ENCODE results near the gene POU2AF1. TPM values are rescaled to one million over a fixed set of nuclear protein-coding genes. Genes with fewer than 3 reads are reported as not detected.

The POU2AF1 gene
- total and polyA plus RNA-seq, 2 of the 13 experiments (the other 11 are each of a cell fraction or from before 2014, with no cell fraction given): 1.9 to 3.6 TPM

DNA sequence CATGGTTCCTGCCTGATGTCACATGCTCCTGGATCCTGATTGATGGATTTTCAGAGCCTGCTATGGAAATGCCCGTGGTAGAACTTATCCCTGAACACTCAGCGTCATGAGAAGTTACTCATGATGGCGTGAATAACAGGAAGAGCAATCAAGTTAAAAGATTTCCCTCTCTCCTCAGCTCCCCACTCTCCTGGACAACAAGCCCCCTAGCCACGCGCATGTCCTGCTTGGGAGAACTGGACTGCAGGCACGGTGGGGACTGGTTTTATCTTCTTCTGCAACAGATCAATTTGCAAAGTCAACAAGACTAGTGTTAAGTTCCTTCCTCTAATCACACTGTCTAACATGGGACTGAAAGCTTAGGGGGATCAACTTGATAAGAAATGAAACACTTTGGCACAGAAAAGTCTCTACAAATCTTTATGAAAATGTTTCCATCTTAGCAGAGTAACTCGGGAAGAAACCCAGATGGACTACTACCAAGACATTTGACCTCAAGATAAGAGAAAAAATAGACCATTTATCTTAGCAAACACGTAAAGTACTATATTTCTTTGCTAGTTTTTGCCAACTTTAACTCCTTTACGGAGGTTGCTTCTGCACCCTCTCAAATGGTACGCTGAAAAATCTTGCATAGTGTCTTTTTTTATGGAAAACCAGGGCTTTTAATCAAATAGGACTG lies 27.6 kb downstream of the POU2AF1 start (continued):
- TF ChIP-seq HOXD1 (CRISPR knock-in tag; IDR thresholded peaks at IDR 0.05) (no peak), ZNF766 (CRISPR knock-in tag; IDR thresholded peaks at IDR 0.05; ENCODE audit: borderline replicate concordance) (no peak), ZNF652 (CRISPR knock-in tag; IDR thresholded peaks at IDR 0.05; ENCODE audit: borderline replicate concordance, low read depth) (no peak), XBP1 (CRISPR knock-in tag; IDR thresholded peaks at IDR 0.05) (no peak), ZMYM4 (CRISPR knock-in tag; IDR thresholded peaks at IDR 0.05) (peak; percentile 57), BCL6 (CRISPR knock-in tag; IDR thresholded peaks at IDR 0.05) (no peak), IRX3 (CRISPR knock-in tag; IDR thresholded peaks at IDR 0.05; ENCODE audit: borderline replicate concordance, low read depth) (no peak), ZSCAN9 (CRISPR knock-in tag; IDR thresholded peaks at IDR 0.05; ENCODE audit: borderline replicate concordance) (no peak), ZNF318 (CRISPR knock-in tag; IDR thresholded peaks at IDR 0.05) (no peak), NCOA5 (CRISPR knock-in tag; IDR thresholded peaks at IDR 0.05) (no peak), NR2C2 (CRISPR knock-in tag; IDR thresholded peaks at IDR 0.05; ENCODE audit: borderline replicate concordance) (no peak), PHF8 (CRISPR knock-in tag; IDR thresholded peaks at IDR 0.05) (no peak), SOX13 (IDR thresholded peaks at IDR 0.05) (no peak), SOX13 (CRISPR knock-in tag; conservative IDR thresholded peaks at IDR 0.05 in 1 of 2, IDR thresholded peaks at IDR 0.05 in 1 of 2) (no peak; a peak in 1 of 4 replicates), ZNF550 (CRISPR knock-in tag; IDR thresholded peaks at IDR 0.05; ENCODE audit: borderline replicate concordance) (no peak), ZMYM3 (CRISPR knock-in tag; IDR thresholded peaks at IDR 0.05) (0 out of 2 replicates have a peak, but pooled peaks have one; percentile 14), ZNF331 (CRISPR knock-in tag; IDR thresholded peaks at IDR 0.05) (peak; percentile 38; the same call in 1 of the 2 replicates), PHB2 (IDR thresholded peaks at IDR 0.05; ENCODE audit: partially characterized antibody) (no peak), NCOA2 (CRISPR knock-in tag; IDR thresholded peaks at IDR 0.05) (no peak), ATAD3A (CRISPR knock-in tag; IDR thresholded peaks at IDR 0.05) (no peak), GATAD2A (CRISPR knock-in tag; IDR thresholded peaks at IDR 0.05) (peak; percentile 56)
- TF ChIP-seq, protein P1, sequence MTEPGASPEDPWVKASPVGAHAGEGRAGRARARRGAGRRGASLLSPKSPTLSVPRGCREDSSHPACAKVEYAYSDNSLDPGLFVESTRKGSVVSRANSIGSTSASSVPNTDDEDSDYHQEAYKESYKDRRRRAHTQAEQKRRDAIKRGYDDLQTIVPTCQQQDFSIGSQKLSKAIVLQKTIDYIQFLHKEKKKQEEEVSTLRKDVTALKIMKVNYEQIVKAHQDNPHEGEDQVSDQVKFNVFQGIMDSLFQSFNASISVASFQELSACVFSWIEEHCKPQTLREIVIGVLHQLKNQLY (CRISPR knock-in tag; IDR thresholded peaks at IDR 0.05): no peak
- TF ChIP-seq, protein P2, sequence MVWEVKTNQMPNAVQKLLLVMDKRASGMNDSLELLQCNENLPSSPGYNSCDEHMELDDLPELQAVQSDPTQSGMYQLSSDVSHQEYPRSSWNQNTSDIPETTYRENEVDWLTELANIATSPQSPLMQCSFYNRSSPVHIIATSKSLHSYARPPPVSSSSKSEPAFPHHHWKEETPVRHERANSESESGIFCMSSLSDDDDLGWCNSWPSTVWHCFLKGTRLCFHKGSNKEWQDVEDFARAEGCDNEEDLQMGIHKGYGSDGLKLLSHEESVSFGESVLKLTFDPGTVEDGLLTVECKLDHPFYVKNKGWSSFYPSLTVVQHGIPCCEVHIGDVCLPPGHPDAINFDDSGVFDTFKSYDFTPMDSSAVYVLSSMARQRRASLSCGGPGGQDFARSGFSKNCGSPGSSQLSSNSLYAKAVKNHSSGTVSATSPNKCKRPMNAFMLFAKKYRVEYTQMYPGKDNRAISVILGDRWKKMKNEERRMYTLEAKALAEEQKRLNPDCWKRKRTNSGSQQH (CRISPR knock-in tag; IDR thresholded peaks at IDR 0.05; ENCODE audit: low read depth): no peak
